ENCODE data around the gene ZNF140. TPM values are rescaled to one million over a fixed set of nuclear protein-coding genes. Genes with fewer than 3 reads are reported as not detected.

The ZNF140 gene
- 14.4 and 17.7 TPM in 2 replicates for total RNA-seq

GRCh38 chr12:133080368-133081158, at the start of gene ZNF140:
TSS of gene ZNF140 (plus strand) at chr12:133080923. CDS start at chr12:133081321, 398 bp downstream.

GRCh38 chr12:133037207-133038005, 43.3 kb upstream of the ZNF140 start, which contains the start of gene ZNF84:
TSS of gene ZNF84 (plus strand) at chr12:133037509. CDS start at chr12:133041468, 3,959 bp downstream.

GRCh38 chr12:133130038-133130807, 49.5 kb downstream of the ZNF140 start, which contains the start of the genes ZNF10 and ZNF891:
TSS of gene ZNF10 (plus strand) at chr12:133130627. CDS start at chr12:133144493, 13,866 bp downstream.
TSS of gene ZNF891 (minus strand) at chr12:133130274. CDS start at chr12:133121918, 8,356 bp downstream.

Other genes starting within 250 kb of the ZNF140 start
- 29.8 and 36.8 TPM in 2 replicates for gene CHFR, start 193.3 kb upstream of the ZNF140 start, total RNA-seq
- gene ZNF605, start 124.6 kb upstream of the ZNF140 start, total RNA-seq: 4.5 and 5.0 TPM in 2 replicates
- gene ZNF26, start 94.6 kb upstream of the ZNF140 start, total RNA-seq: 1.4 and 5.8 TPM in 2 replicates
- 21.4 and 26.2 TPM in 2 replicates for gene ZNF84, start 43.4 kb upstream of the ZNF140 start, total RNA-seq
- 0.54 and 0.81 TPM in 2 replicates for gene ZNF891, start 49.4 kb downstream of the ZNF140 start, total RNA-seq
- gene ZNF10, start 49.7 kb downstream of the ZNF140 start, total RNA-seq: 6.5 and 15.0 TPM in 2 replicates
- gene ZNF268, start 100.6 kb downstream of the ZNF140 start, total RNA-seq: 15.3 and 17.2 TPM in 2 replicates
- not detected in 2 replicates for gene ANHX, start 155.0 kb downstream of the ZNF140 start, total RNA-seq